Thoracic aorta (tissue), 2 donors: ENCODE measurements around the gene RAB42. TPM values are rescaled to one million over a fixed set of nuclear protein-coding genes. Genes with fewer than 3 reads are reported as not detected.

Experiments used
- ATAC-seq: fragments of 150-250 bp; one replicate; pipeline ENCODE4 v1.8.0; 2017; ENCODE audit warnings: low read depth; ENCODE audit not compliant: insufficient number of reproducible peaks, low FRiP score
- DNase-seq: peaks from one replicate; pipeline ENCODE4 v3.0.0-alpha.2; 2020; ENCODE audit warnings: low spot score
- H3K27ac ChIP-seq, 2 donors: fragments of 200-600 bp; sonication (generic); 1 replicate in 1 of 2; 2 replicates in 1 of 2; pipeline ENCODE4 v1.5.1; 2016; ENCODE audit warnings: mild to moderate bottlenecking in 2 of 2, moderate library complexity in 2 of 2
- H3K27me3 ChIP-seq: fragments of 200-600 bp; sonication (generic); replicated peaks from 2 replicates; pipeline ENCODE4 v1.6.0; 2016; ENCODE audit warnings: mild to moderate bottlenecking; ENCODE audit not compliant: insufficient read depth
- H3K36me3 ChIP-seq: fragments of 200-600 bp; sonication (generic); one replicate; pipeline ENCODE4 v1.5.1; 2016
- H3K4me1 ChIP-seq, 2 donors: fragments of 200-600 bp; sonication (generic); 1 replicate in 1 of 2; 2 replicates in 1 of 2; pipeline versions ENCODE4 v1.5.1 to v1.6.0; 2016; ENCODE audit warnings: low read depth in 2 of 2, mild to moderate bottlenecking in 1 of 2; ENCODE audit not compliant: control insufficient read depth in 1 of 2
- H3K4me3 ChIP-seq: fragments of 200-600 bp; sonication (generic); 2 replicates; pipeline ENCODE4 v1.5.1; 2016; ENCODE audit warnings: mild to moderate bottlenecking
- H3K9me3 ChIP-seq: fragments of 200-600 bp; sonication (generic); 2 replicates; pipeline ENCODE4 v1.5.1; 2016
- CTCF ChIP-seq: fragments of 200-600 bp; sonication (generic); IDR thresholded peaks from one replicate; pipeline ENCODE4 v1.5.1; 2019; ENCODE audit warnings: antibody characterized with exemption
- total RNA-seq, 2 donors: library from RNA; depleted of rRNA; stranded (reverse); fragments of >200 nt; gene quantifications; one replicate each; pipeline versions ENCODE4 v1.1.0 to v1.2.3, GENCODE V29; 2016

The RAB42 gene
- total RNA-seq, 2 donors from 2014 or later = 0.95 to 1.6 TPM

GRCh38 chr1:28560886-28561285 lies 31.2 kb upstream of the RAB42 start:
- no peaks in the 10 kb centered on the region for H3K27me3 ChIP-seq
- peaks cover 75% of the 10 kb centered on the region for H3K36me3 ChIP-seq
- DNase-seq = no peak
- no peak for ATAC-seq
- H3K9me3 ChIP-seq = no peaks in the 10 kb centered on the region
- H3K4me3 ChIP-seq = no peak overlapping the region
- H3K4me1 ChIP-seq = no peaks in the 10 kb centered on the region
- H3K27ac ChIP-seq = no peak overlapping the region
- no peak for TF ChIP-seq CTCF

- H3K27ac ChIP-seq = no peak overlapping the region
- ATAC-seq (no peak), DNase-seq (no peak)
- no peaks in the 10 kb centered on the region for H3K9me3 ChIP-seq
- H3K36me3 ChIP-seq = peaks cover 72% of the 10 kb centered on the region
- no peak for TF ChIP-seq CTCF
- no peak overlapping the region for H3K4me3 ChIP-seq
- H3K4me1 ChIP-seq = no peaks in the 10 kb centered on the region
- no peaks in the 10 kb centered on the region for H3K27me3 ChIP-seq
Measured at GRCh38 chr1:28564310-28564709, 27.8 kb upstream of the RAB42 start.

- H3K4me3 ChIP-seq = no peak overlapping the region
- no peaks in the 10 kb centered on the region for H3K4me1 ChIP-seq
- ATAC-seq (no peak), DNase-seq (no peak)
- no peaks in the 10 kb centered on the region for H3K9me3 ChIP-seq
- H3K27ac ChIP-seq = no peak overlapping the region
- H3K27me3 ChIP-seq = no peaks in the 10 kb centered on the region
- TF ChIP-seq CTCF = no peak
- peaks cover 68% of the 10 kb centered on the region for H3K36me3 ChIP-seq
Measured at GRCh38 chr1:28565040-28565439, 27.0 kb upstream of the RAB42 start.

- Histone ChIP-seq H3K27me3 (no peaks in the 10 kb centered on the region), H3K36me3 (peaks cover 66% of the 10 kb centered on the region)
- no peak for ATAC-seq
Measured at GRCh38 chr1:28565726-28566125, 26.3 kb upstream of the RAB42 start.

GRCh38 chr1:28566931-28567330 lies 25.1 kb upstream of the RAB42 start:
- Histone ChIP-seq H3K27me3 (no peaks in the 10 kb centered on the region), H3K36me3 (peaks cover 66% of the 10 kb centered on the region), H3K4me1 (no peaks in the 10 kb centered on the region), H3K4me3 (no peak overlapping the region), H3K9me3 (no peaks in the 10 kb centered on the region), H3K27ac (no peak overlapping the region)
- TF ChIP-seq CTCF = no peak
- ATAC-seq (no peak), DNase-seq (no peak)

More at GRCh38 chr1:28565726-28566125, 26.3 kb upstream of the RAB42 start:
- Histone ChIP-seq H3K4me3 (no peak overlapping the region), H3K27ac (no peak overlapping the region), H3K9me3 (no peaks in the 10 kb centered on the region), H3K4me1 (no peaks in the 10 kb centered on the region)
- TF ChIP-seq CTCF = no peak
- no peak for DNase-seq
